ENCODE measurements around the gene SYNCRIP. TPM values are rescaled to one million over a fixed set of nuclear protein-coding genes. Genes with fewer than 3 reads are reported as not detected.
A peak's percentile ranks its signal among the peaks of the same experiment; 100 is the strongest.
"Not testable (repeated sequence)": the region's sequence is repeated elsewhere in the genome, so short reads cannot be mapped to it uniquely, and the experiment has no call there.

SYNCRIP gene
- total RNA-seq, 4 donors from 2014 or later: 59.7 to 71.4 (median 64.3) TPM

GRCh38 chr6:85594197-85594930 is 48.3 kb downstream of the SYNCRIP start:
- Histone ChIP-seq H3K36me3 (no peaks in the 10 kb centered on the region), H3K27ac (peak overlapping the region; percentile 86), H3K4me3 (peak overlapping the region; percentile 65), H3K9me3 (no peaks in the 10 kb centered on the region), H3K27me3 (no peaks in the 10 kb centered on the region), H3K4me1 (peaks cover 27% of the 10 kb centered on the region)
- WGBS: under 1% methylated on average over 29 of the region's 35 CpGs
- TF ChIP-seq POLR2A (IDR thresholded peaks at IDR 0.05) (no peak), CTCF (IDR thresholded peaks at IDR 0.05) (no peak), EP300 (IDR thresholded peaks at IDR 0.05) (no peak)
- DNase-seq (ENCODE audit: low spot score in 2 of 2): no peak

GRCh38 chr6:85593438-85594196 is 49.1 kb downstream of the SYNCRIP start, which contains the start of gene SNX14:
Gene SNX14 (minus strand): TSS chr6:85593858. CDS start chr6:85593718, 140 bp downstream.
- TF ChIP-seq CTCF (IDR thresholded peaks at IDR 0.05): no peak
- peak in 2 of 3 donors; percentile 76 to 77 for TF ChIP-seq POLR2AphosphoS5 (IDR thresholded peaks at IDR 0.05)
- TF ChIP-seq EP300 (IDR thresholded peaks at IDR 0.05): no peak
- TF ChIP-seq POLR2A (IDR thresholded peaks at IDR 0.05): peak; percentile 11 to 48
- Histone ChIP-seq H3K4me1 (peaks cover 27% of the 10 kb centered on the region), H3K9me3 (no peaks in the 10 kb centered on the region), H3K4me3 (peak within 1 kb of the TSS; percentile 65), H3K27me3 (no peaks in the 10 kb centered on the region), H3K36me3 (no peaks in the 10 kb centered on the region), H3K27ac (peak within 1 kb of the TSS; percentile 86)
- WGBS: under 1% methylated on average over 37 of the region's 82 CpGs
- peak; percentile 97 for DNase-seq (ENCODE audit: low spot score in 2 of 2)

GRCh38 chr6:85592033-85592432 is 50.7 kb downstream of the SYNCRIP start:
- H3K36me3 ChIP-seq: no peaks in the 10 kb centered on the region
- peaks cover 27% of the 10 kb centered on the region for H3K4me1 ChIP-seq
- DNase-seq (ENCODE audit: low spot score in 2 of 2): no peak
- no peaks in the 10 kb centered on the region for H3K27me3 ChIP-seq
- no peak for TF ChIP-seq POLR2AphosphoS5 (IDR thresholded peaks at IDR 0.05)
- no peak for TF ChIP-seq POLR2A (IDR thresholded peaks at IDR 0.05)
- TF ChIP-seq EP300 (IDR thresholded peaks at IDR 0.05): no peak
- TF ChIP-seq CTCF (IDR thresholded peaks at IDR 0.05): no peak
- H3K9me3 ChIP-seq: no peaks in the 10 kb centered on the region
- H3K4me3 ChIP-seq: peak overlapping the region; percentile 65
- H3K27ac ChIP-seq: no peak overlapping the region
- WGBS: 94% methylated on average over 1 of the region's 1 CpG

- TF ChIP-seq POLR2A (IDR thresholded peaks at IDR 0.05) (no peak), CTCF (IDR thresholded peaks at IDR 0.05) (no peak), POLR2AphosphoS5 (IDR thresholded peaks at IDR 0.05) (no peak), EP300 (IDR thresholded peaks at IDR 0.05) (no peak)
- WGBS: 96% methylated on average over 1 of the region's 1 CpG
- DNase-seq (ENCODE audit: low spot score in 2 of 2): no peak
- H3K27ac ChIP-seq: no peak overlapping the region
- H3K27me3 ChIP-seq: no peaks in the 10 kb centered on the region
- H3K36me3 ChIP-seq: no peaks in the 10 kb centered on the region
- no peaks in the 10 kb centered on the region for H3K9me3 ChIP-seq
- H3K4me1 ChIP-seq: peaks cover 27% of the 10 kb centered on the region
- no peak overlapping the region for H3K4me3 ChIP-seq
Measured at GRCh38 chr6:85591207-85591606, 51.5 kb downstream of the SYNCRIP start.

GRCh38 chr6:85585741-85586140 is 56.9 kb downstream of the SYNCRIP start:
- DNase-seq (ENCODE audit: low spot score in 2 of 2): no peak
- TF ChIP-seq POLR2A (IDR thresholded peaks at IDR 0.05): no peak
- TF ChIP-seq EP300 (IDR thresholded peaks at IDR 0.05): no peak
- no peak for TF ChIP-seq POLR2AphosphoS5 (IDR thresholded peaks at IDR 0.05)
- no peak for TF ChIP-seq CTCF (IDR thresholded peaks at IDR 0.05)
- WGBS: 95% methylated on average over 3 of the region's 3 CpGs
- Histone ChIP-seq H3K4me1 (no peaks in the 10 kb centered on the region), H3K27ac (no peak overlapping the region), H3K4me3 (no peak overlapping the region), H3K9me3 (peaks cover 7% of the 10 kb centered on the region), H3K36me3 (no peaks in the 10 kb centered on the region), H3K27me3 (no peaks in the 10 kb centered on the region)

GRCh38 chr6:85582832-85583231 is 59.9 kb downstream of the SYNCRIP start:
- H3K4me1 ChIP-seq; DNase-seq (ENCODE audit: low spot score in 2 of 2); H3K27ac ChIP-seq; H3K9me3 ChIP-seq; H3K27me3 ChIP-seq; H3K36me3 ChIP-seq; H3K4me3 ChIP-seq: not testable (repeated sequence)
- 96% methylated on average over 4 of the region's 4 CpGs for WGBS
